ENCODE results near the gene HDAC11. TPM values are rescaled to one million over a fixed set of nuclear protein-coding genes. Genes with fewer than 3 reads are reported as not detected.

The HDAC11 gene
- total and polyA plus RNA-seq, 2 of the 13 experiments (the other 11 are each of a cell fraction or from before 2014, with no cell fraction given) = 13.7 to 33.1 TPM

- H2AFZ ChIP-seq (ENCODE audit: low read length) = no peak overlapping the region
- ChIA-PET POLR2A (no interaction called here), CTCF (ENCODE audit: low intra/inter-chr PET ratio, low total read pairs) (interaction anchor here (2.3 to 7.5 kb wide), 2 partner anchors 32 to 155 kb away, joined by 9 to 96 read pairs; no protein-coding TSS in a partner anchor)
- H3K27me3 ChIP-seq (ENCODE audit: control insufficient read depth in 1 of 2, insufficient read depth in 2 of 2, low read length in 2 of 2) = no peaks in the 10 kb centered on the region
- H3K9ac ChIP-seq (ENCODE audit: insufficient read depth, low read depth, low read length) = no peak overlapping the region
- WGBS (ENCODE audit: low lambda C conversion rate) = 85% methylated on average over 5 of the region's 15 CpGs
- in situ Hi-C loops (cut with HindIII; ENCODE audit: extremely low pct_ligation_motif_present, low pct_unique_long_range_greater_than_20kb) (no loop called here), intact Hi-C loops (cut with micrococcal nuclease; ENCODE audit: unreplicated experiment) (no loop called here)
- H3K79me2 ChIP-seq (ENCODE audit: insufficient read depth, low read length) = no peaks in the 10 kb centered on the region
- H4K20me1 ChIP-seq (ENCODE audit: insufficient read depth, low read length) = no peaks in the 10 kb centered on the region; the same call in 1 of the 2 replicates
- peaks cover 7% of the 10 kb centered on the region; the same call in 1 of the 2 replicates for H3K4me1 ChIP-seq (ENCODE audit: insufficient read depth, low read length)
- ATAC-seq (no peak), FAIRE-seq (no peak), DNase-seq (ENCODE audit: low spot score) (no peak)
- TF ChIP-seq SOX6 (IDR thresholded peaks at IDR 0.05) (no peak), SOX6 (CRISPR knock-in tag; IDR thresholded peaks at IDR 0.05) (no peak), ZNF264 (CRISPR knock-in tag; IDR thresholded peaks at IDR 0.05) (no peak), CERS6 (CRISPR knock-in tag; IDR thresholded peaks at IDR 0.05) (no peak), ZNF546 (CRISPR knock-in tag; conservative IDR thresholded peaks at IDR 0.05) (no peak), REXO4 (CRISPR knock-in tag; IDR thresholded peaks at IDR 0.05; ENCODE audit: borderline replicate concordance) (no peak), PBX3 (CRISPR knock-in tag; IDR thresholded peaks at IDR 0.05; ENCODE audit: borderline replicate concordance) (no peak), FOXP1 (IDR thresholded peaks at IDR 0.05) (no peak), FOXP1 (CRISPR knock-in tag; IDR thresholded peaks at IDR 0.05) (no peak), SMAD9 (CRISPR knock-in tag; IDR thresholded peaks at IDR 0.05) (no peak), ZNF512B (CRISPR knock-in tag; IDR thresholded peaks at IDR 0.05; ENCODE audit: borderline replicate concordance) (no peak), ZNF761 (CRISPR knock-in tag; conservative IDR thresholded peaks at IDR 0.05) (no peak), ZNF296 (CRISPR knock-in tag; conservative IDR thresholded peaks at IDR 0.05) (no peak), AGO2 (optimal IDR thresholded peaks at IDR 0.05; ENCODE audit: low read depth, low read length) (no peak), CREM (IDR thresholded peaks at IDR 0.05) (no peak), CREM (CRISPR knock-in tag; IDR thresholded peaks at IDR 0.05) (no peak), SETDB1 (CRISPR knock-in tag; IDR thresholded peaks at IDR 0.05; ENCODE audit: borderline replicate concordance) (no peak), ZMAT5 (CRISPR knock-in tag; IDR thresholded peaks at IDR 0.05; ENCODE audit: borderline replicate concordance, low read depth) (no peak), ZNF3 (CRISPR knock-in tag; IDR thresholded peaks at IDR 0.05) (no peak), ZNF776 (CRISPR knock-in tag; IDR thresholded peaks at IDR 0.05) (no peak), BORCS8-MEF2B (CRISPR knock-in tag; IDR thresholded peaks at IDR 0.05) (no peak)
- no TSS peak for BruUV-seq (replicated peaks)
- no peak overlapping the region for H3K27ac ChIP-seq (ENCODE audit: extremely low read length, insufficient read depth, low read length)
- no peak overlapping the region for H3K4me3 ChIP-seq (replicated peaks in 1 of 3; ENCODE audit: insufficient read depth in 1 of 3, low read depth in 2 of 3, low read length in 3 of 3)
- H3K36me3 ChIP-seq (replicated peaks in 1 of 2; ENCODE audit: control insufficient read depth in 1 of 2, insufficient read depth in 2 of 2, low read length in 2 of 2) = peaks cover 6 to 10% of the 10 kb centered on the region in 2 experiments; a peak in 4 of 5 replicates
- no peaks in the 10 kb centered on the region for H3K9me3 ChIP-seq (ENCODE audit: low read length)
- H3K4me2 ChIP-seq (ENCODE audit: low read depth, low read length) = no peak overlapping the region
Measured at GRCh38 chr3:13493867-13494441, 13.8 kb downstream of the HDAC11 start.

All from HepG2 (cell line).